COLO668 (cell line): ENCODE results near the gene FOXD1.
"Not testable (repeated sequence)": the region's sequence is repeated elsewhere in the genome, so short reads cannot be mapped to it uniquely, and the experiment has no call there.

Experiments used
- DNase-seq: peaks from one replicate; lab custom pipeline; 2025; ENCODE audit not compliant: unreplicated experiment; lab: John Stamatoyannopoulos, UW

FOXD1 gene

GRCh38 chr5:73418244-73418691, 30.3 kb downstream of the FOXD1 start:
- DNase-seq: no peak

GRCh38 chr5:73417303-73418034, 31.1 kb downstream of the FOXD1 start:
- peak; percentile 20 for DNase-seq

GRCh38 chr5:73415617-73416016, 33.0 kb downstream of the FOXD1 start:
- DNase-seq: no peak

GRCh38 chr5:73415171-73415570, 33.4 kb downstream of the FOXD1 start:
- no peak for DNase-seq

GRCh38 chr5:73412597-73412988, 36.0 kb downstream of the FOXD1 start:
- DNase-seq: no peak

- no peak for DNase-seq
Observed at GRCh38 chr5:73411936-73412596, 36.5 kb downstream of the FOXD1 start.

DNA sequence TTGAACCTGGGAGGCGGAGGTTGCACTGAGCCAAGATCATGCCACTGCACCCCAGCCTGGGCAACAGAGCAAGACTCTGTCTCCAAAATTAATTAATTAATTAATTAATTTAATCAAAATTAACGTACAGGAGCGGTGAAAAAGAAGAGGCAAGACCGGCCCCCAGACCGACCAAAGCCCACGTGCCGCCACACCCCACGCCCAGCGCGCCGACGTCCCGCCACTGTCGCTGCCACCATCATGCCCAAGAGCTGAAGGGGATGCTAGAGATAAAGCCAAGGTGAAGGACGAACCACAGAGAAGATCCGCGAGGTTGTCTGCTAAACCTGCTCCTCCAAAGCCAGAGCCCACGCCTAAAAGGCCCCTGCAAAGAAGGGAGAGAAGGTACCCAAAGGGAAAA, 38.6 kb downstream of the FOXD1 start:
- DNase-seq: not testable (repeated sequence)

GRCh38 chr5:73405691-73406090, 42.9 kb downstream of the FOXD1 start:
- no peak for DNase-seq

- no peak for DNase-seq
Observed at GRCh38 chr5:73399775-73400174, 48.8 kb downstream of the FOXD1 start.
